ENCODE results near the gene CWC15. TPM values are rescaled to one million over a fixed set of nuclear protein-coding genes. Genes with fewer than 3 reads are reported as not detected.

CWC15 gene
- 48.7 and 50.7 TPM in 2 replicates for total RNA-seq (2013; cell fraction: nucleolus; rRNA removed)
- total RNA-seq (2014; rRNA removed) (45.9 and 51.8 TPM in 2 replicates), total RNA-seq (2014; rRNA removed; fragmentation: Illumina TruSeq; extraction: Trizol) (71.7 and 75.9 TPM in 2 replicates), total RNA-seq (2021) (54.2 and 58.1 TPM in 2 replicates), polyA plus RNA-seq (2011; rRNA removed) (68.4 and 108 TPM in 2 replicates), polyA plus RNA-seq (2014; fragmentation: Illumina TruSeq; extraction: Trizol) (78.5 and 107 TPM in 2 replicates), polyA plus RNA-seq (2014; fragmentation: Nextera tagmentation; extraction: Ambion mirVana) (100 to 1,000 TPM; 122 to 142 TPM), polyA plus RNA-seq (2014; rRNA removed) (35.8 and 43.3 TPM in 2 replicates), polyA plus RNA-seq (2016; fragmentation: Nextera tagmentation; extraction: Ambion mirVana) (10 to 100 TPM; 80.9 to 94.0 TPM), polyA minus RNA-seq (2011; rRNA and poly(A)+ RNA removed) (15.9 and 22.0 TPM in 2 replicates), Bru-seq, nascent RNA (percentile 96 among the genes with signal in this experiment), BruChase-seq, experiment 1, labeled RNA remaining after a 6-hour chase (percentile 82 among the genes with signal in this experiment), BruChase-seq, experiment 2, labeled RNA remaining after a 2-hour chase (percentile 85 among the genes with signal in this experiment)
- 38.5 TPM for polyA plus RNA-seq (2011; ENCODE audit: low read depth)
- 19.3 and 21.4 TPM in 2 replicates for polyA plus RNA-seq (2011; cell fraction: cytosol; rRNA removed)
- polyA plus RNA-seq (2011; cell fraction: nucleus; rRNA removed) = 46.2 and 62.4 TPM in 2 replicates
- 59.5 and 64.7 TPM in 2 replicates for polyA plus RNA-seq (2012)
- 11.1 and 12.8 TPM in 2 replicates for polyA minus RNA-seq (2011; cell fraction: cytosol; rRNA and poly(A)+ RNA removed)
- 33.0 and 47.7 TPM in 2 replicates for polyA minus RNA-seq (2011; cell fraction: nucleus; rRNA and poly(A)+ RNA removed)
- long read RNA-seq, experiment 1, transcript CWC15-201 (7 exons, 1,576 nt) = major isoform, 39 of 45 reads
- long read RNA-seq, experiment 1, partial matches to known transcripts = 6 of 45 reads
- long read RNA-seq, experiment 1, other reads (novel, unspliced or antisense) = 0 of 45 reads
- long read RNA-seq, experiment 2, transcript CWC15-202 (4 exons, 905 nt) = minor isoform, 6 of 176 reads
- long read RNA-seq, experiment 2, transcript CWC15-201 (7 exons, 1,576 nt) = major isoform, 104 of 176 reads
- long read RNA-seq, experiment 2, partial matches to known transcripts = 49 of 176 reads
- long read RNA-seq, experiment 2, other reads (novel, unspliced or antisense) = 13 of 176 reads

- peak within 1 kb of the TSS; percentile 78 for H3K27ac ChIP-seq (ENCODE audit: control insufficient read depth, insufficient read depth)
- SMC1A ChIA-PET (ENCODE audit: uncharacterized antibody, unreplicated experiment) = interaction anchor here (0.6 to 2.2 kb wide), 8 partner anchors 9 to 823 kb away, joined by 3 to 7 read pairs (median 4); partner anchors contain the start of gene ENDOD1
- peaks cover 0 to 7% of the 10 kb centered on the region in 2 experiments; a peak in 2 of 4 replicates for H3K36me3 ChIP-seq (ENCODE audit: control insufficient read depth in 2 of 2, insufficient read depth in 2 of 2, low read length in 1 of 2)
- POLR2A ChIA-PET = interaction anchor here (1.0 to 1.9 kb wide), 3 partner anchors 94 to 120 kb away, joined by 3 to 17 read pairs (median 4); partner anchors contain the start of gene SRSF8
- H2AFZ ChIP-seq (ENCODE audit: control insufficient read depth, low read depth, low read length) = peak within 1 kb of the TSS; percentile 96
- no peaks in the 10 kb centered on the region for H3K9me3 ChIP-seq (replicated peaks; ENCODE audit: control insufficient read depth, insufficient read depth, low read length)
- FAIRE-seq (peak; percentile 90), ATAC-seq (peak; percentile 99), DNase-seq (ENCODE audit: low read depth, low spot score) (peak; percentile 62)
- in situ Hi-C loops (cut with MboI) (no loop called here), intact Hi-C loops (cut with micrococcal nuclease; ENCODE audit: unreplicated experiment) (no loop called here)
- H3K4me3 ChIP-seq = peak within 1 kb of the TSS; percentile 95
- CTCF ChIA-PET = interaction anchor here (0.7 to 3.3 kb wide), 6 partner anchors 12 to 732 kb away, joined by 3 to 18 read pairs (median 6); partner anchors contain the start of gene SRSF8
- peaks cover 21% of the 10 kb centered on the region for H3K79me2 ChIP-seq (ENCODE audit: control insufficient read depth, insufficient read depth, low read length)
- H3K4me1 ChIP-seq (ENCODE audit: control insufficient read depth, insufficient read depth, low read length) = no peaks in the 10 kb centered on the region
- no peaks in the 10 kb centered on the region for H3K27me3 ChIP-seq (replicated peaks in 1 of 2; ENCODE audit: control insufficient read depth in 2 of 2, insufficient read depth in 2 of 2, low read length in 1 of 2)
- H3K4me2 ChIP-seq (ENCODE audit: control insufficient read depth, insufficient read depth) = peak within 1 kb of the TSS; percentile 59
- BruUV-seq (replicated peaks) = TSS peak; percentile 74
- RAD21 ChIA-PET (ENCODE audit: unreplicated experiment) = interaction anchor here (0.8 to 2.9 kb wide), 6 partner anchors 94 to 468 kb away, joined by 3 to 21 read pairs (median 3); partner anchors contain the start of gene SRSF8
- WGBS (ENCODE audit: insufficient coverage, insufficient replicate concordance, low lambda C conversion rate, missing lambda C conversion rate) = under 1% methylated on average over 65 of the region's 66 CpGs
- no peaks in the 10 kb centered on the region for H4K20me1 ChIP-seq (ENCODE audit: control insufficient read depth, insufficient read depth)
- H3K9ac ChIP-seq (ENCODE audit: control insufficient read depth, insufficient read depth, low read length) = peak within 1 kb of the TSS; percentile 88
- TF ChIP-seq PML (IDR thresholded peaks at IDR 0.05; ENCODE audit: low read length) = peak; percentile 84
- TF ChIP-seq MAX (IDR thresholded peaks at IDR 0.05; ENCODE audit: low read depth, low read length) = no peak
- TF ChIP-seq RCOR1 (conservative IDR thresholded peaks at IDR 0.05; ENCODE audit: low read depth, low read length) = no peak
- peak; percentile 97 for TF ChIP-seq GABPA (IDR thresholded peaks at IDR 0.05; ENCODE audit: low read depth)
- peak; percentile 86 for TF ChIP-seq NR2C2 (IDR thresholded peaks at IDR 0.05; ENCODE audit: borderline replicate concordance, control insufficient read depth, insufficient read length, low read depth)
- TF ChIP-seq ZNF687 (IDR thresholded peaks at IDR 0.05) = no peak
- TF ChIP-seq ELK1 (IDR thresholded peaks at IDR 0.05; ENCODE audit: low read depth, low read length) = no peak
- TF ChIP-seq RELB (IDR thresholded peaks at IDR 0.05; ENCODE audit: low read depth) = peak; percentile 97
- no peak for TF ChIP-seq SMC3 (IDR thresholded peaks at IDR 0.05; ENCODE audit: borderline replicate concordance, low read length)
These were observed at the start of gene CWC15, which contains the start of gene KDM4D for GRCh38 chr11:94973099-94973968. Gene CWC15, minus strand, starts transcription at chr11:94973556. Its CDS starts 1,371 bp downstream, at chr11:94972185. Gene KDM4D, plus strand, starts transcription at chr11:94973709. Its CDS starts 23,664 bp downstream, at chr11:94997373.
